AG10803 (cell line): ENCODE data around the gene ZNF573.

Experiments
- DNase-seq: peaks from one replicate; pipeline ENCODE4 v3.0.0; 2010; ENCODE audit warnings: low read depth
- H3K4me3 ChIP-seq: 2 replicates; pipeline ENCODE4 v1.5.1; 2011; ENCODE audit warnings: mild to moderate bottlenecking, low read length, control low read depth
- CTCF ChIP-seq: conservative IDR thresholded peaks from 2 replicates; pipeline ENCODE4 v1.5.1; 2011; ENCODE audit warnings: mild to moderate bottlenecking, low read length, control low read depth, inconsistent platforms

The ZNF573 gene

DNA sequence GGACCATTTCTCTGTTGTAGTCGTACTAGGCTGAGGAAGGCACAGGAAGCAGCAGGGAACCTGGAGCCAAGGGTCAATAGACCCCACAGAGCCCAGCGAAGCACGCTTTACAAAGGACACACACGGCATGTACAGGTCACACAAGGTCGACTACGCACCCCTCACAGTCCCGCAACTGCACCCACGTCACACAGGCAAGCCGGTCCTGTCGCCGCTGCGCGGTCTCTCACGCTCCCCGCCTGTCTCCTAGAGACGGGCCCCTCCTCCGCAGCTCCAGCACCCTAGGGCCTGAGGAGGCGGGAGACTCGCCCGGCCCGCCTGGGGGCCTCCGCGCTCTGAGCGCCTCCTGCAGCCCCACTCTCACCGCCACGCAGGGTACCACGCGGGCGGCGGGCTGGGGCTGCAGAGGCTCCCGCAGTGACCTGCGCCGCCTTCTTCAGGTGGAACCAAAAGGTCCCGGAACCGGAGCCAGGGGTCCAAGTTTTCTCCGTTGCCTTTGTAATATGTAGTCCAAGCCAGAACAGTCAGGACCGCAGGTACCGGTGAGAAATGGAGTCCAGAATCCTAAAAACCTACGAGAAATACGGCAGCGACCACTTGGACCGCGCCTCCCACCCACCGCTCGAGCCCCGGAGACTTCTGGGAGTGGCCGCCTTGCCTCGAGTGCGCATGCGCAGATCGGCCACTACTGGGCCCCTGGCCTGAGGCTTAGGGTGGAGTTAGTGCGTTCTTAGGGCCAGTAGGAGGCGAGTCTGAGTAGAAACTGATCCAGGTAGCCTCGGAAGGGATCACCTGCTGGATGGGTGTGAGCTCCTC, 60.1 kb downstream of the ZNF573 start, which contains the start of gene ZNF607:
ZNF607 (minus strand) TSS at position 651 of the 816 bp plus-strand sequence. CDS start 8,143 bp downstream, outside the sequence.
- peak; percentile 75 for TF ChIP-seq CTCF
- H3K4me3 ChIP-seq: peak within 1 kb of the TSS; percentile 83
- peak; percentile 83 for DNase-seq

- peak overlapping the region; percentile 83 for H3K4me3 ChIP-seq
- TF ChIP-seq CTCF: no peak
- no peak for DNase-seq
Measured at GRCh38 chr19:37718304-37718703, 61.1 kb downstream of the ZNF573 start.

DNA sequence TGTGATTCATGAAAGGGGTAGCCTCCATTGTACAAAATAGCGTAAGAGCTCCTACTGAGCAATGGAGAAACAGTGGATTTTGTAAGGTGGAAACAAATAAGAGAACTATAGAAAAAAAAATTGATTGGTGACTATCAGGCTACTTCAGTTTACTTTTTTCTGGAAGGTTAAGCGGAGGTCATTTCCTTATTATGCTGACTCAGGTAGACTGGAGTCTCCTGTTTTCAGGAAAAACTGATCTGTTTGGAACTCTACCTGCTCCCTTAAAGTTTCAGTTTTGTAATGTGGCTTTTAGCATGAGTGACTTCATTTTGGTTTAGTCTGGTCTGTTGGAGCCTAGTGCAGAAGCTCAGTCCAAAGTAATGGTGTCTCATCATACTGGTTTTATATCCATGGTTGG, 63.2 kb downstream of the ZNF573 start:
- H3K4me3 ChIP-seq: no peak overlapping the region
- no peak for TF ChIP-seq CTCF
- DNase-seq: no peak

DNA sequence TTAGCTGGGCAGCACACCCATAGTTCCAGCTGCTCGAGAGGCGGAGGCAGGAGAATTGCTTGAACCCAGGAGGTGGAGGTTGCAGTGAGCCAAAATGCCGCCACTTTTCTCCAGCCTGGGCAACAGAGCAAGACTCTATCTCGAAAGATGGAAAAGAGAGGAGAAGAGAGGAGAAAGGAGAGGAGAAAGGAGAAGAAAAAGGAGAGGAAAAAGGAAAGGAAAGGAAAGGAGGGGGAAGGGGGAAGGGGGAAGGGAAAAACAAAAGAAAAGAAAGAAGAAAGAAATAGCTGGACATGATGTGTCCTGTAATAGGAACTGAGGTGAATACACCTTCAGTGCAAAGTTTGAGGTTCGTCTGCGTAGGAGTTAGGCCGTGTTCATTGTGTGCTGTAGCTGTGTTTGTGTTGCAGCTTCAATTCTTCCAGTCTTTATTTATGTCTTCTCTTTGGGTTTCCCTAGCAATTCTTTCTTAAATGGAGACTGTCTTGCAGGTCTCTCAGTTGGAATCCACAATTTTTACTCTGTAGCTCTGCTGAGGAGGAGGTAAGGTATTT, 73.3 kb downstream of the ZNF573 start:
- DNase-seq: no peak
- TF ChIP-seq CTCF: no peak
- H3K4me3 ChIP-seq: no peak overlapping the region

DNA sequence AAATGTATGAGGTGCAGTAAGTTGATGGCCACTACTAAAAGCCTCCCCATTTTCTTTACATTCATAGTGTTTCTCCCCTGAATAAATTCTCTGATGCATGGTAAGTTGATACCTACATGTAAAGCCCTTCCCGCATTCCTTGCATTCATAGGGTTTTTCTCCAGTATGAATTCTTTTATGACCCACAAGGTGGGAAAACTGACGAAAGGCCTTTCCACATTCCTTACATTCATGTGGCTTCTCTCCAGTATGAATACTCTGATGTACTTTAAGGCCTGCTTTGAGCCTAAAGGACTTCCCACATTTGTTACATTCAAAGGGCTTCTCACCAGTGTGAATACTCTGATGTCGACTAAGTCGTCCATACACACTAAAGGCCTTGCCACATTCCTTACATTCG, 80.3 kb downstream of the ZNF573 start:
- no peak overlapping the region for H3K4me3 ChIP-seq
- DNase-seq: no peak
- TF ChIP-seq CTCF: no peak

- no peak for DNase-seq
- no peak for TF ChIP-seq CTCF
- no peak overlapping the region for H3K4me3 ChIP-seq
Measured at GRCh38 chr19:37698216-37698615, 81.2 kb downstream of the ZNF573 start.

DNA sequence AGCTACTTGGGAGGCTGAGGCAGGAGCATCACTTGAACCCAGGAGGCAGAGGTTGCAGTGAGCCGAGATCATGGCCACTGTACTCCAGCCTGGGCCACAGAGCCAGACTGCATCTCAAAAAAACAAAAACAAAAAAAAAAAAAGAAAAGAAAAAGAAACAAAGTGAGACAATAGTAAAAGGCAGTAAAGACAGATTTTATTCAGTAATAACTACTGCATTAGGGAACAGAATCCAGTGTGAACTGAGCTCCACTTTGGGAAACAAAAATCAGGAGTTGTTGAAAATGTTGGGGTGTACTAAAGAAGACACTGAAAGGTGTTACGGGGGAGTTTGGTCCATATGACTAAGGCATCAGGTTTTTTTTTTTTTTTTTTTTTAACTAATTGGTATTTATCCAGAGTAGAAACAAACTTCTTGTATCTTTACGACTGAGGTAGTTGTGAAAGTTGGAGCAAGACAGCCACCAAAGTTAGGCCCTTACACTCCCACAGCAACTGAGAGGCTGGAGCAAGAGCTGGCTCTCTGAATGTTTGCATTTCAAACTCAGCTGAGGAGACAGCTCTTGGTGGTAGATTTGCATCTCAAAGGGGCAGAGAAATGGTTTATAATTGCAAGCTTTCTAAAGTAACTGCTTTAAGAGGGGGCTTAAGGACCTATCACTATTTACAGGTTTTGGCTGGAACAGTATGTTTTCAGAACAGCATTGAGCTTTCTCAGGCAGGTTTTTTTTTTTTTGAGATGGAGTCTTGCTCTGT, 84.1 kb downstream of the ZNF573 start:
- TF ChIP-seq CTCF: no peak
- H3K4me3 ChIP-seq: no peak overlapping the region
- DNase-seq: no peak
